Renal pelvis (tissue), 4 donors: Measurements from ENCODE around the gene VAV2. TPM values are rescaled to one million over a fixed set of nuclear protein-coding genes. Genes with fewer than 3 reads are reported as not detected.

Source experiments
- DNase-seq: peaks from one replicate; pipeline ENCODE4 v3.0.0-alpha.2; 2013
- polyA plus RNA-seq, 3 donors: library from polyadenylated mRNA; unstranded; fragments of 120-200 nt; gene quantifications; one replicate each; pipeline ENCODE4 v1.2.1, GENCODE V29; 2013; ENCODE audit not compliant: insufficient read length in 3 of 3

Gene VAV2
- polyA plus RNA-seq, 3 donors: 36.6 to 55.8 (median 37.4) TPM

GRCh38 chr9:133839822-133840329 is 152.2 kb downstream of the VAV2 start:
- no peak for DNase-seq

- DNase-seq: no peak
Measured at GRCh38 chr9:133838859-133839507, 153.1 kb downstream of the VAV2 start.

GRCh38 chr9:133837627-133838597 is 154.2 kb downstream of the VAV2 start:
- DNase-seq: no peak

- no peak for DNase-seq
Measured at GRCh38 chr9:133836818-133837217, 155.3 kb downstream of the VAV2 start.

- DNase-seq: no peak
Measured at GRCh38 chr9:133836001-133836758, 155.9 kb downstream of the VAV2 start.

GRCh38 chr9:133835262-133835901 is 156.7 kb downstream of the VAV2 start:
- no peak for DNase-seq

GRCh38 chr9:133834080-133834976 is 157.8 kb downstream of the VAV2 start:
- DNase-seq: no peak

- no peak for DNase-seq
Measured at GRCh38 chr9:133833388-133834025, 158.6 kb downstream of the VAV2 start.

- no peak for DNase-seq
Measured at GRCh38 chr9:133832877-133833276, 159.2 kb downstream of the VAV2 start.

GRCh38 chr9:133830711-133831110 is 161.4 kb downstream of the VAV2 start:
- no peak for DNase-seq

GRCh38 chr9:133830310-133830709 is 161.8 kb downstream of the VAV2 start:
- DNase-seq: no peak

- no peak for DNase-seq
Measured at GRCh38 chr9:133828338-133828997, 163.7 kb downstream of the VAV2 start.

GRCh38 chr9:133826289-133827085 is 165.6 kb downstream of the VAV2 start:
- no peak for DNase-seq

GRCh38 chr9:133825555-133826218 is 166.4 kb downstream of the VAV2 start:
- DNase-seq: no peak

GRCh38 chr9:133824802-133825186 is 167.3 kb downstream of the VAV2 start:
- DNase-seq: no peak

- no peak for DNase-seq
Measured at GRCh38 chr9:133824106-133824801, 167.9 kb downstream of the VAV2 start.
